Metanephros (tissue), 1 donor: ENCODE results near the gene CD8B2. TPM values are rescaled to one million over a fixed set of nuclear protein-coding genes. Genes with fewer than 3 reads are reported as not detected.

Experiments used
- total RNA-seq: library from RNA; depleted of rRNA; stranded (reverse); fragments of >200 nt; gene quantifications from one replicate; pipeline ENCODE4 v1.2.3, GENCODE V29; 2014

Gene CD8B2
- total RNA-seq = 0.06 TPM

GRCh38 chr2:106486551-106487385 lies at the start of gene CD8B2:
TSS of gene CD8B2 (plus strand) at chr2:106487364. CDS start at chr2:106487427, 63 bp downstream.

DNA sequence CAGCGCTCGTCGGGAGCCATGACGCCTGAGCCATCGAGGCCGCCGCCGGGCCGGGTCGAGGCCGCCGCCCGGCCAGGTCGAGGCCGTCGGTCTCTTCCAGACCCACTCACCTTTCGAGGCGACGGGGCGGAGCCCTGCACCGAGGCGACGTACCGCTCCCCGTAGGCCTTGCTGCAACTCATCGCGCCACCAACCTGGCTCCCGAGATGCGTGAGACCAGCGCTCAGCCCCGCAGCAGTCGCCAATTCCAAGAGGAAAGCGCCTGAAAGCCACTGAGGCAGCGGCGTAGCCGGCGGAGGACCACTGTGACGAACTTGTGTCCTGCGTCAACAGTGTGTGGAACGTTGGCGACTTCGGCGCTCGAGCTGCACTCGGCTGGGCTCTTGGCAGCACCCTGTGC lies 19.1 kb upstream of the CD8B2 start, which contains the start of gene RGPD3:
TSS of gene RGPD3 (minus strand) at position 307 of the 400 bp plus-strand sequence. CDS start at position 182, 125 bp downstream.

Other genes starting within 250 kb of the CD8B2 start
- gene RGPD3, start 19.0 kb upstream of the CD8B2 start, total RNA-seq = 0.29 TPM